WERI-Rb-1 (cell line): ENCODE data around the gene SRI.

Experiments
- DNase-seq: peaks from one replicate; pipeline ENCODE4 v3.0.0-alpha.2; 2020
- H3K27ac ChIP-seq: fragments of 250-450 bp; sonication (Bioruptor Pico); 2 replicates; pipeline ENCODE4 v1.5.1; 2020; ENCODE audit warnings: mild to moderate bottlenecking, moderate library complexity
- H3K27me3 ChIP-seq: fragments of 250-450 bp; sonication (Bioruptor Pico); 2 replicates; pipeline ENCODE4 v1.5.1; 2021; ENCODE audit warnings: mild to moderate bottlenecking, low read depth, moderate library complexity; ENCODE audit not compliant: insufficient read depth, severe bottlenecking
- H3K36me3 ChIP-seq: fragments of 250-450 bp; sonication (Bioruptor Pico); 2 replicates; pipeline ENCODE4 v1.5.1; 2020; ENCODE audit warnings: mild to moderate bottlenecking, moderate library complexity
- H3K4me3 ChIP-seq: 2 replicates; pipeline ENCODE4 v1.5.1; 2011; ENCODE audit warnings: low read depth, mild to moderate bottlenecking, control low read depth, low read length
- H3K9me3 ChIP-seq: fragments of 250-450 bp; sonication (Bioruptor Pico); 2 replicates; pipeline ENCODE4 v1.5.1; 2021; ENCODE audit warnings: mild to moderate bottlenecking, moderate library complexity; ENCODE audit not compliant: severe bottlenecking
- CTCF ChIP-seq: IDR thresholded peaks from 2 replicates; pipeline ENCODE4 v1.5.1; 2011; ENCODE audit warnings: low read depth, mild to moderate bottlenecking, control low read depth, inconsistent platforms, low read length

The SRI gene

GRCh38 chr7:88185650-88186049 is 34.2 kb downstream of the SRI start:
- no peak for TF ChIP-seq CTCF
- H3K9me3 ChIP-seq, result no peaks in the 10 kb centered on the region
- no peak overlapping the region for H3K4me3 ChIP-seq
- H3K36me3 ChIP-seq, result no peaks in the 10 kb centered on the region
- H3K27ac ChIP-seq, result no peak overlapping the region
- DNase-seq, result no peak
- H3K27me3 ChIP-seq, result no peaks in the 10 kb centered on the region

GRCh38 chr7:88184848-88185304 is 35.0 kb downstream of the SRI start:
- no peak overlapping the region for H3K4me3 ChIP-seq
- no peak overlapping the region for H3K27ac ChIP-seq
- DNase-seq, result no peak
- no peak for TF ChIP-seq CTCF
- no peaks in the 10 kb centered on the region for H3K36me3 ChIP-seq
- no peaks in the 10 kb centered on the region for H3K27me3 ChIP-seq
- H3K9me3 ChIP-seq, result no peaks in the 10 kb centered on the region

- TF ChIP-seq CTCF, result no peak
- no peak for DNase-seq
- no peaks in the 10 kb centered on the region for H3K36me3 ChIP-seq
- H3K4me3 ChIP-seq, result no peak overlapping the region
- H3K27ac ChIP-seq, result no peak overlapping the region
- H3K9me3 ChIP-seq, result no peaks in the 10 kb centered on the region
- H3K27me3 ChIP-seq, result no peaks in the 10 kb centered on the region
Measured at GRCh38 chr7:88183051-88183450, 36.8 kb downstream of the SRI start.

GRCh38 chr7:88176190-88176589 is 43.6 kb downstream of the SRI start:
- H3K4me3 ChIP-seq, result no peak overlapping the region
- DNase-seq, result no peak
- no peak for TF ChIP-seq CTCF
- no peaks in the 10 kb centered on the region for H3K27me3 ChIP-seq
- no peak overlapping the region for H3K27ac ChIP-seq
- H3K9me3 ChIP-seq, result no peaks in the 10 kb centered on the region
- H3K36me3 ChIP-seq, result no peaks in the 10 kb centered on the region

- H3K27ac ChIP-seq, result no peak overlapping the region
- no peak for TF ChIP-seq CTCF
- H3K27me3 ChIP-seq, result no peaks in the 10 kb centered on the region
- DNase-seq, result no peak
- H3K36me3 ChIP-seq, result no peaks in the 10 kb centered on the region
- no peaks in the 10 kb centered on the region for H3K9me3 ChIP-seq
- no peak overlapping the region for H3K4me3 ChIP-seq
Measured at GRCh38 chr7:88172842-88173241, 47.0 kb downstream of the SRI start.

DNA sequence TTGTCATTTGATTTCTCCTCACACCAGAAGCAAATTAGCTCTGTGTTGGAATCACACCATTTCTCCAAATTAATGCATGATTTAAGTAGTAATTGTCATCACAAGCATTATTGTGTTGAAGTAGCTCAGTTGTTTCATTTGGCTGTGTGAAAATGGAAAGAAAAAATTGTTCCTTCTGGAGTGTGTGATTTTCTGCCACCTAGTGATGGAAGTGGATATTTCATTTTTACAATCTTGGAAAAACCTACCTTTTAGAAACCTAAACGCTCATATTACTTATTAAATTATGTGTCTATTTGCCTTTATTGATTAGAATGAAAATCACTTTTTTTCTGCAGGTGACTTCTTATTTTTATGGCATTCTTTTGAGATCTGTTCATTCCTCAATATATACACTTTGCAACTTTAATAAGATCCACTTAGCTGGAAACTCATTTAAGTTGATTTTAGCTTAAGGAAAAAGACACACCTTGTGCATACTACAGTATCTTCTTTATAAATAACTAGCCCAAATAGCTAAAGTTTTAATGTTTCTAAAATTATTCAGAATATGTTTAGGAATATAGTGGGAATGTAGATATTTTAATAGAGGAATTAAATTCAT is 50.0 kb downstream of the SRI start:
- Histone ChIP-seq H3K27ac (no peak overlapping the region), H3K36me3 (no peaks in the 10 kb centered on the region), H3K4me3 (no peak overlapping the region), H3K27me3 (no peaks in the 10 kb centered on the region), H3K9me3 (no peaks in the 10 kb centered on the region)
- DNase-seq, result no peak
- 0 out of 2 replicates have a peak, but pooled peaks have one; percentile 29 for TF ChIP-seq CTCF
